ENCODE results near the gene USP6. TPM values are rescaled to one million over a fixed set of nuclear protein-coding genes. Genes with fewer than 3 reads are reported as not detected.
"Not testable (repeated sequence)": the region's sequence is repeated elsewhere in the genome, so short reads cannot be mapped to it uniquely, and the experiment has no call there.

The USP6 gene
- total and polyA plus RNA-seq, 4 donors: under 0.01 to 0.18 (median 0.05) TPM; not detected in 1

- no peak for TF ChIP-seq ZBTB33 (IDR thresholded peaks at IDR 0.05)
- no peak for TF ChIP-seq MAX (IDR thresholded peaks at IDR 0.05)
- no peak for TF ChIP-seq CTCF (IDR thresholded peaks at IDR 0.05; ENCODE audit: low read depth, low read length, missing input control)
- no peak for TF ChIP-seq FOXA2 (IDR thresholded peaks at IDR 0.05)
- TF ChIP-seq HNF4G (IDR thresholded peaks at IDR 0.05): no peak
- TF ChIP-seq REST (IDR thresholded peaks at IDR 0.05): no peak
- no peak for TF ChIP-seq JUND (IDR thresholded peaks at IDR 0.05)
- TF ChIP-seq EGR1 (IDR thresholded peaks at IDR 0.05; ENCODE audit: low read depth in 2 of 2): no peak
- no peak for TF ChIP-seq FOXA1 (IDR thresholded peaks at IDR 0.05)
- no peak for TF ChIP-seq RXRA (IDR thresholded peaks at IDR 0.05)
- TF ChIP-seq YY1 (IDR thresholded peaks at IDR 0.05): no peak
- no peak for TF ChIP-seq HNF4A (conservative IDR thresholded peaks at IDR 0.05)
- no peak for TF ChIP-seq ATF3 (IDR thresholded peaks at IDR 0.05)
- no peak for TF ChIP-seq GABPA (IDR thresholded peaks at IDR 0.05 in 1 of 2, conservative IDR thresholded peaks at IDR 0.05 in 1 of 2)
- no peak for TF ChIP-seq SP1 (IDR thresholded peaks at IDR 0.05)
- no peak for TF ChIP-seq NR2F2 (IDR thresholded peaks at IDR 0.05)
- H3K36me3 ChIP-seq (ENCODE audit: control insufficient read depth in 4 of 4, insufficient read depth in 3 of 4, low read depth in 1 of 4, low read length in 3 of 4): no peaks in the 10 kb centered on the region
- 92% methylated on average over 5 of the region's 5 CpGs for WGBS
- H3K9ac ChIP-seq (ENCODE audit: low read depth in 1 of 2, low read length in 2 of 2): no peak overlapping the region
- no peaks in the 10 kb centered on the region for H3K9me3 ChIP-seq (ENCODE audit: control insufficient read depth in 4 of 4, low read length in 3 of 4)
- no peak overlapping the region for H3K4me3 ChIP-seq (ENCODE audit: low read depth in 1 of 3, low read length in 3 of 3)
- no peak for DNase-seq (ENCODE audit: low spot score)
- no peak overlapping the region for H3K27ac ChIP-seq (ENCODE audit: low read depth in 1 of 2, low read length in 2 of 2)
- no peaks in the 10 kb centered on the region for H3K27me3 ChIP-seq (ENCODE audit: control insufficient read depth in 4 of 4, insufficient read depth in 4 of 4, low read length in 3 of 4)
- no peaks in the 10 kb centered on the region for H3K4me1 ChIP-seq (ENCODE audit: control insufficient read depth in 4 of 4, insufficient read depth in 4 of 4, low read length in 3 of 4)
Observed at GRCh38 chr17:5139458-5139732, 23.6 kb downstream of the USP6 start.

- not testable (repeated sequence) for H3K27ac ChIP-seq (ENCODE audit: low read depth in 1 of 2, low read length in 2 of 2); H3K36me3 ChIP-seq (ENCODE audit: control insufficient read depth in 4 of 4, insufficient read depth in 3 of 4, low read depth in 1 of 4, low read length in 3 of 4); H3K4me1 ChIP-seq (ENCODE audit: control insufficient read depth in 4 of 4, insufficient read depth in 4 of 4, low read length in 3 of 4); H3K9me3 ChIP-seq (ENCODE audit: control insufficient read depth in 4 of 4, low read length in 3 of 4); H3K9ac ChIP-seq (ENCODE audit: low read depth in 1 of 2, low read length in 2 of 2); DNase-seq (ENCODE audit: low spot score); H3K27me3 ChIP-seq (ENCODE audit: control insufficient read depth in 4 of 4, insufficient read depth in 4 of 4, low read length in 3 of 4); H3K4me3 ChIP-seq (ENCODE audit: low read depth in 1 of 3, low read length in 3 of 3)
- WGBS: 87% methylated on average over 15 of the region's 18 CpGs
Observed at GRCh38 chr17:5142877-5143276, 27.0 kb downstream of the USP6 start.

- not testable (repeated sequence) for H3K4me3 ChIP-seq (ENCODE audit: low read depth in 1 of 3, low read length in 3 of 3); H3K4me1 ChIP-seq (ENCODE audit: control insufficient read depth in 4 of 4, insufficient read depth in 4 of 4, low read length in 3 of 4); H3K36me3 ChIP-seq (ENCODE audit: control insufficient read depth in 4 of 4, insufficient read depth in 3 of 4, low read depth in 1 of 4, low read length in 3 of 4); H3K9ac ChIP-seq (ENCODE audit: low read depth in 1 of 2, low read length in 2 of 2); H3K27ac ChIP-seq (ENCODE audit: low read depth in 1 of 2, low read length in 2 of 2); H3K9me3 ChIP-seq (ENCODE audit: control insufficient read depth in 4 of 4, low read length in 3 of 4); DNase-seq (ENCODE audit: low spot score); H3K27me3 ChIP-seq (ENCODE audit: control insufficient read depth in 4 of 4, insufficient read depth in 4 of 4, low read length in 3 of 4)
- 75% methylated on average over 1 of the region's 1 CpG for WGBS
Observed at GRCh38 chr17:5146122-5146521, 30.3 kb downstream of the USP6 start.

GRCh38 chr17:5160702-5161101 is 44.9 kb downstream of the USP6 start:
- not testable (repeated sequence) for DNase-seq (ENCODE audit: low spot score); H3K4me3 ChIP-seq (ENCODE audit: low read depth in 1 of 3, low read length in 3 of 3); H3K27me3 ChIP-seq (ENCODE audit: control insufficient read depth in 4 of 4, insufficient read depth in 4 of 4, low read length in 3 of 4); H3K4me1 ChIP-seq (ENCODE audit: control insufficient read depth in 4 of 4, insufficient read depth in 4 of 4, low read length in 3 of 4); H3K9me3 ChIP-seq (ENCODE audit: control insufficient read depth in 4 of 4, low read length in 3 of 4); H3K9ac ChIP-seq (ENCODE audit: low read depth in 1 of 2, low read length in 2 of 2); H3K36me3 ChIP-seq (ENCODE audit: control insufficient read depth in 4 of 4, insufficient read depth in 3 of 4, low read depth in 1 of 4, low read length in 3 of 4); H3K27ac ChIP-seq (ENCODE audit: low read depth in 1 of 2, low read length in 2 of 2)
- WGBS: 71% methylated on average over 1 of the region's 1 CpG
